ENCODE results near the gene BCCIP.

DNA sequence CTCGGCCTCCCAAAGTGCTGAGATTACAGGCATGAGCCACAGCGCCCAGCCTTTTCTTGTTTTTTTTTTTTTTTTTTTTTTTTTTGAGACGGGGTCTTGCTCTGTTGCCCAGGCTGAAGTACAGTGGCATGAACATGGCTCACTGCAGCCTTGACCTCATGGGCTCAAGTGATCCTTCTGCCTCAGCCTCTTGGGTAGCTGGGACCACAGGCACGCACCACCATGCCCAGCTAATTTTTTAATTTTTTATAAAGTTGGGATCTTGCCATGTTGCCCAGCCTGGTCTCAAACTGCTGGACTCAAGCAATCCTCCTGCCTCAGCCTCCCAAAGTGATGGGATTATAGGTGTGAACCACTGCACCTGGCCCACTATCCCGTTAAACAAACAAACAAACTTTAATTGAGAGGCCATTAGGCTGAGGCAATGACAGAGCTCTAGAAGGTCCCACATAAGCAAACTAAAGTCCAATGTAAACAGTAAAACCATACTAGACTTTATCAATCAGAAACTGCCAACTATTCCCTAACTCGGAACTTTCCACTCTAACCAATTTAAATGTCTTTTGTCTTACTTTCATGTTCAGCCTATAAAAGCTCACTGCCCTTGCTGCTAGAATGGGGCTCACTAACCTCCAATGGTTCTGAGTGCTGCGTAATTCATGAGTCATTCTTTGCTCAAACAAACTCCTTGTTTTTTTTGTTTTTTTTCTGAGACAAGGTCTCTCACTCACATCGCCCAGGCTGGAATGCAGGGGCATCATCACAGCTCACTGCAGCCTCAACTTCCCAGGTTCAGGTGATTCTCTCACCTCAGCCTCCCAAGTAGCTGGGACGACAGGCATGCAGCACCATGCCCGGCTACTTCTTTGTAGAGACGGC is 55.9 kb downstream of the BCCIP start:
- TF ChIP-seq, protein P1, sequence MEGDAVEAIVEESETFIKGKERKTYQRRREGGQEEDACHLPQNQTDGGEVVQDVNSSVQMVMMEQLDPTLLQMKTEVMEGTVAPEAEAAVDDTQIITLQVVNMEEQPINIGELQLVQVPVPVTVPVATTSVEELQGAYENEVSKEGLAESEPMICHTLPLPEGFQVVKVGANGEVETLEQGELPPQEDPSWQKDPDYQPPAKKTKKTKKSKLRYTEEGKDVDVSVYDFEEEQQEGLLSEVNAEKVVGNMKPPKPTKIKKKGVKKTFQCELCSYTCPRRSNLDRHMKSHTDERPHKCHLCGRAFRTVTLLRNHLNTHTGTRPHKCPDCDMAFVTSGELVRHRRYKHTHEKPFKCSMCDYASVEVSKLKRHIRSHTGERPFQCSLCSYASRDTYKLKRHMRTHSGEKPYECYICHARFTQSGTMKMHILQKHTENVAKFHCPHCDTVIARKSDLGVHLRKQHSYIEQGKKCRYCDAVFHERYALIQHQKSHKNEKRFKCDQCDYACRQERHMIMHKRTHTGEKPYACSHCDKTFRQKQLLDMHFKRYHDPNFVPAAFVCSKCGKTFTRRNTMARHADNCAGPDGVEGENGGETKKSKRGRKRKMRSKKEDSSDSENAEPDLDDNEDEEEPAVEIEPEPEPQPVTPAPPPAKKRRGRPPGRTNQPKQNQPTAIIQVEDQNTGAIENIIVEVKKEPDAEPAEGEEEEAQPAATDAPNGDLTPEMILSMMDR (conservative IDR thresholded peaks at IDR 0.05; ENCODE audit: low read length): no peak
- TF ChIP-seq EZH2phosphoT487 (IDR thresholded peaks at IDR 0.05; ENCODE audit: borderline replicate concordance, low read depth, low read length): no peak
